ENCODE measurements around the gene S100A14. TPM values are rescaled to one million over a fixed set of nuclear protein-coding genes. Genes with fewer than 3 reads are reported as not detected.

The S100A14 gene
- total RNA-seq, 1 donor from 2014 or later: 323 TPM

DNA sequence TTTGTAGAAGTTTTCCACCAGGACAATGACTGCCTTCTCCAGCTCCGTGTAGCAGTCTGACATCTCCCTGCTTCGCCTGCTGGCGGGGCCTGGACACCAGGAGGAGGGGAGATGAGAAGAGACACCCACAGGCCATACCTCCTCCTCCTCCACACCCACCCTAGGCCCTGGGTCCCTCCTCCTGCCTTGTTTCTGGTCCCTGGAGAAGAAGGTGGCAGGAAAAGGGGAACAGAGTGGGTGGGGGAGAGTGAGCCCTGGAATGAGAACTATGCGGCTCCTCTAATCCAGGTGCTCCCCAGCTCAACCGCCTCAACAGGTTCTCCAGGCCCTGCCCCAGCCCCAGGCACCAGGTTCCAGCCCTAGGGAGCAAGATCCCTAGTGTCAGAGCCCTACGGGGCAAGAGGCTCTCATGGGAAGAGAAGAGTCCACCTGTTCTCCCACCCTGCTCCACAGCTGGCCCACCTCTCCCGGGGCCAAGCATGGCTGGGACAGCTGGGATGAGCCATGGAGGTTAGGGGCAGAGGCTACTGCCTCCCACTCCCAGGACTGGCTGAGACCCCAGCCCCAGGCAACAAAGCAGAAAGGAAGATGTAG is 7.9 kb downstream of the S100A14 start:
- Histone ChIP-seq H3K27ac (peak overlapping the region; percentile 96), H3K27me3 (no peaks in the 10 kb centered on the region), H3K36me3 (peaks cover 0 to 27% of the 10 kb centered on the region in 2 donors), H3K4me1 (peaks cover 51% of the 10 kb centered on the region), H3K4me3 (peak overlapping the region; percentile 46 to 68), H3K9me3 (no peaks in the 10 kb centered on the region)
- DNase-seq (ENCODE audit: extremely low spot score in 2 of 2): no peak
- TF ChIP-seq POLR2AphosphoS5 (IDR thresholded peaks at IDR 0.05; ENCODE audit: insufficient read depth in 1 of 2, low read depth in 1 of 2) (no peak), CTCF (IDR thresholded peaks at IDR 0.05) (no peak), POLR2A (IDR thresholded peaks at IDR 0.05) (no peak)
- intact Hi-C loops (cut with DNase I): no loop called here

- Histone ChIP-seq H3K4me1 (peaks cover 48% of the 10 kb centered on the region), H3K36me3 (peaks cover 0 to 27% of the 10 kb centered on the region in 2 donors), H3K9me3 (no peaks in the 10 kb centered on the region), H3K27ac (peak overlapping the region; percentile 96), H3K27me3 (no peaks in the 10 kb centered on the region), H3K4me3 (peak overlapping the region in 1 of 2 donors; percentile 68)
- TF ChIP-seq POLR2A (IDR thresholded peaks at IDR 0.05) (no peak), POLR2AphosphoS5 (IDR thresholded peaks at IDR 0.05; ENCODE audit: insufficient read depth in 1 of 2, low read depth in 1 of 2) (no peak), CTCF (IDR thresholded peaks at IDR 0.05) (no peak)
- intact Hi-C loops (cut with DNase I): no loop called here
- DNase-seq (ENCODE audit: extremely low spot score in 2 of 2): no peak
Observed at GRCh38 chr1:153607381-153607780, 8.7 kb downstream of the S100A14 start.

DNA sequence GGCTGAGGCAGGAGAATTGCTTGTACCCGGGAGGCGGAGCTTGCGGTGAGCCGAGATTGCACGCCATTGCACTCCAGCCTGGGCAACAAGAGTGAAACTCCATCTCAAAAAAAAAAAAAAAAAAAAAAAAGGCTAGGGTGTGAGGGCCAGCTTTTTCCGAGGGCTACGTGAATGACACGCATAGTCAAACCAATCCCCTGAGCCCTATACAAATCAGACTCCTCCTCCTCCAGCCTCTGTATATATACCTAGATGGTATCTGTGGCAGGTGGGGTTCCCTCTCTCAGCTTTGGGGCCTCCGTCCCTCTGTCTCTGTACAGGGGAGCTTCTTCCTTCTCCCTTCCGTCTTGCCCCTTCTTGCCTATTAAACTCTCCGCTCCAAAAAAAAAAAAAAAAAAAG is 9.9 kb downstream of the S100A14 start:
- intact Hi-C loops (cut with DNase I): no loop called here
- no peak for DNase-seq (ENCODE audit: extremely low spot score in 2 of 2)
- Histone ChIP-seq H3K27ac (no peak overlapping the region), H3K4me3 (no peak overlapping the region), H3K4me1 (peaks cover 44% of the 10 kb centered on the region), H3K27me3 (no peaks in the 10 kb centered on the region), H3K36me3 (peaks cover 0 to 27% of the 10 kb centered on the region in 2 donors), H3K9me3 (no peaks in the 10 kb centered on the region)
- TF ChIP-seq CTCF (IDR thresholded peaks at IDR 0.05) (no peak), POLR2A (IDR thresholded peaks at IDR 0.05) (no peak)

DNA sequence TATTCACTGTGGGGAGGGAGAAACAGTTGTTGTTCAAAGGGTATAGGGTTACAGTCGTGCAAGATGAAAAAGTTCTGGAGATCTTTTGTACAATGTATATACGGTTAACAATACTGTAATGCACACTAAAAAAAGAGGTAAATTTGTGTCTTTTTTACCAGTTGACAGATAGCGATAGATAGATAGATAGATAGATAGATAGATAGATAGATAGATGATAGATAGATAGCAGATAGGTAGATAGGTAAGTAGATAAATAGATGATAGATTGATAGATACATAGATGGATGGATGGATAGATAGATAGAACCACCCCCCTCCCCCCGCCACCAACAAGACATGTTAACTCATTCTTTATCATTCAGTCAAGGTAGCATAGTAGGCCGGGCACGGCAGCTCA is 13.4 kb downstream of the S100A14 start:
- Histone ChIP-seq H3K9me3 (no peaks in the 10 kb centered on the region), H3K4me1 (peaks cover 10% of the 10 kb centered on the region), H3K4me3 (no peak overlapping the region), H3K27ac (no peak overlapping the region), H3K36me3 (peaks cover 0 to 26% of the 10 kb centered on the region in 2 donors), H3K27me3 (no peaks in the 10 kb centered on the region)
- DNase-seq (ENCODE audit: extremely low spot score in 2 of 2): no peak
- intact Hi-C loops (cut with DNase I): no loop called here
- TF ChIP-seq POLR2AphosphoS5 (IDR thresholded peaks at IDR 0.05; ENCODE audit: insufficient read depth in 1 of 2, low read depth in 1 of 2): no peak
- TF ChIP-seq POLR2A (IDR thresholded peaks at IDR 0.05): no peak
- TF ChIP-seq CTCF (IDR thresholded peaks at IDR 0.05): no peak

DNA sequence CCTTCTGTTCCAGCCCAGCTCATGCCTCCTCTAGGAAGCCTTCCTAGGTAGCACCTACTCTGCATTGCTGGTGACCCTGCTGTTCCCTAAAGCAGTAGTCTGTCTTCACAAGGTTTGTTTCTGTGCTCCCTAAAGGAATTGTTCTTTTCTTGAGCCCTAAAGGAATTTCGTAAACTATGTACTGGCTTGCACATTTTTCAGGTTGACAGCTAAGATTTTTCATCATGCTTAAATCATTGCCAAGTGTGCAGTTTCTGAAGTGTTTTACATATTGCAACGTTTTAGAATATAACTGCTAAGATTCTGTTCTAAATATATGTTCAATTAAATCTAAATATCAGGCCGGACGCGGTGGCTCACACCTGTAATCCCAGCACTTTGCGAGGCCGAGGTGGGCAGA is 16.3 kb downstream of the S100A14 start:
- Histone ChIP-seq H3K27me3 (no peaks in the 10 kb centered on the region), H3K4me1 (no peaks in the 10 kb centered on the region), H3K4me3 (no peak overlapping the region), H3K36me3 (no peaks in the 10 kb centered on the region), H3K27ac (no peak overlapping the region), H3K9me3 (no peaks in the 10 kb centered on the region)
- no peak for DNase-seq (ENCODE audit: extremely low spot score in 2 of 2)
- TF ChIP-seq POLR2AphosphoS5 (IDR thresholded peaks at IDR 0.05; ENCODE audit: insufficient read depth in 1 of 2, low read depth in 1 of 2) (no peak), POLR2A (IDR thresholded peaks at IDR 0.05) (no peak), CTCF (IDR thresholded peaks at IDR 0.05) (no peak)
- intact Hi-C loops (cut with DNase I): no loop called here

All from vagina (tissue), 2 donors.